ENCODE data around the gene DNASE1. TPM values are rescaled to one million over a fixed set of nuclear protein-coding genes. Genes with fewer than 3 reads are reported as not detected.

DNASE1 gene
- total RNA-seq, 1 donor from 2014 or later: 12.2 TPM

DNA sequence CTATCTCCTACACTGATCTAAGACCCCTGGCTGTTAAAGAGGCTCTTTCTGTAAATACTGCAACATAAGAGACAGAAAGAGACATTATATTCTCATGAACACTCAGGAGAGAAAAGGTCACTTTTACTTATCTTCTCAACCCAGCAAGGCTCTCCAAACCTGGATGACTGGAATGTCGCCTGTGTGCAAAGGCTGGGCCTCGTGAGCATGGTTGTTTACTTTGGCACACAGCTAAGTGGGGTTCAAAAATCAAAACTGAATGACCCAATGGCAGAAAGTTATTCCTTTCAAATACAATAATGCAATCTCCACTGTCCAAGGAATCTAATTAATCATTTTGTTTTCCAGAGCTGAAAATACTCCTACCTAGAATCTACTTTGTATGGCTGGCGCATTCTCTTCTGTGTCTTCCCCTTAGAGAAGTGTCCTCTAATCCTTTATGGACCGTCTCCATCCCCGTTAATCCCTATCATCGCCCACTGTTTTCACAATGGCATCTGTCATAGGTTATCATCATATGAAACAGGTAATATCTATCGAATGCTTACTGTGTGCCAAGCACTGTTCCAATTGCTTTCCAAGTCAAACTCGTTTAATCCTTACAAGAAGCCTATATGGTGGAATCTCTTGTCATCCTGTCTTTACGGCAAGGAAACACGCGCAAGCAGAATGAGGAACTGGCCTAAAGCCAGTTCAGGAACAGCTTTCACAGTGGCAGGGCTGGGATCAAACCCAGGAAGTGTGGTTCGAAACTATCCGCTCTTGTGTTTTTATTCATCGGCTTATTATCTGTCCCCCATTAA lies 44.4 kb upstream of the DNASE1 start:
- peak overlapping the region; percentile 77 for H3K27ac Mint-ChIP-seq (ENCODE audit: unreplicated experiment)
- H3K36me3 Mint-ChIP-seq (ENCODE audit: low read depth): peaks cover 7% of the 10 kb centered on the region
- no peaks in the 10 kb centered on the region for H3K27me3 Mint-ChIP-seq (ENCODE audit: low read depth)
- H3K4me3 Mint-ChIP-seq (ENCODE audit: unreplicated experiment): peak overlapping the region; percentile 97
- no peak for DNase-seq (ENCODE audit: low spot score)
- TF ChIP-seq, protein P1, sequence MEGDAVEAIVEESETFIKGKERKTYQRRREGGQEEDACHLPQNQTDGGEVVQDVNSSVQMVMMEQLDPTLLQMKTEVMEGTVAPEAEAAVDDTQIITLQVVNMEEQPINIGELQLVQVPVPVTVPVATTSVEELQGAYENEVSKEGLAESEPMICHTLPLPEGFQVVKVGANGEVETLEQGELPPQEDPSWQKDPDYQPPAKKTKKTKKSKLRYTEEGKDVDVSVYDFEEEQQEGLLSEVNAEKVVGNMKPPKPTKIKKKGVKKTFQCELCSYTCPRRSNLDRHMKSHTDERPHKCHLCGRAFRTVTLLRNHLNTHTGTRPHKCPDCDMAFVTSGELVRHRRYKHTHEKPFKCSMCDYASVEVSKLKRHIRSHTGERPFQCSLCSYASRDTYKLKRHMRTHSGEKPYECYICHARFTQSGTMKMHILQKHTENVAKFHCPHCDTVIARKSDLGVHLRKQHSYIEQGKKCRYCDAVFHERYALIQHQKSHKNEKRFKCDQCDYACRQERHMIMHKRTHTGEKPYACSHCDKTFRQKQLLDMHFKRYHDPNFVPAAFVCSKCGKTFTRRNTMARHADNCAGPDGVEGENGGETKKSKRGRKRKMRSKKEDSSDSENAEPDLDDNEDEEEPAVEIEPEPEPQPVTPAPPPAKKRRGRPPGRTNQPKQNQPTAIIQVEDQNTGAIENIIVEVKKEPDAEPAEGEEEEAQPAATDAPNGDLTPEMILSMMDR (IDR thresholded peaks at IDR 0.05): no peak
- H3K9me3 Mint-ChIP-seq (ENCODE audit: low read depth): no peaks in the 10 kb centered on the region
- peaks cover 30% of the 10 kb centered on the region for H3K4me1 Mint-ChIP-seq (ENCODE audit: low read depth)

GRCh38 chr16:3610698-3611145 lies 43.8 kb upstream of the DNASE1 start:
- Mint-ChIP-seq H3K27ac (ENCODE audit: unreplicated experiment) (peak overlapping the region; percentile 77), H3K4me1 (ENCODE audit: low read depth) (peaks cover 30% of the 10 kb centered on the region), H3K36me3 (ENCODE audit: low read depth) (peaks cover 7% of the 10 kb centered on the region), H3K4me3 (ENCODE audit: unreplicated experiment) (peak overlapping the region; percentile 97), H3K9me3 (ENCODE audit: low read depth) (no peaks in the 10 kb centered on the region), H3K27me3 (ENCODE audit: low read depth) (no peaks in the 10 kb centered on the region)
- TF ChIP-seq, protein P1 (IDR thresholded peaks at IDR 0.05): no peak
- no peak for DNase-seq (ENCODE audit: low spot score)

DNA sequence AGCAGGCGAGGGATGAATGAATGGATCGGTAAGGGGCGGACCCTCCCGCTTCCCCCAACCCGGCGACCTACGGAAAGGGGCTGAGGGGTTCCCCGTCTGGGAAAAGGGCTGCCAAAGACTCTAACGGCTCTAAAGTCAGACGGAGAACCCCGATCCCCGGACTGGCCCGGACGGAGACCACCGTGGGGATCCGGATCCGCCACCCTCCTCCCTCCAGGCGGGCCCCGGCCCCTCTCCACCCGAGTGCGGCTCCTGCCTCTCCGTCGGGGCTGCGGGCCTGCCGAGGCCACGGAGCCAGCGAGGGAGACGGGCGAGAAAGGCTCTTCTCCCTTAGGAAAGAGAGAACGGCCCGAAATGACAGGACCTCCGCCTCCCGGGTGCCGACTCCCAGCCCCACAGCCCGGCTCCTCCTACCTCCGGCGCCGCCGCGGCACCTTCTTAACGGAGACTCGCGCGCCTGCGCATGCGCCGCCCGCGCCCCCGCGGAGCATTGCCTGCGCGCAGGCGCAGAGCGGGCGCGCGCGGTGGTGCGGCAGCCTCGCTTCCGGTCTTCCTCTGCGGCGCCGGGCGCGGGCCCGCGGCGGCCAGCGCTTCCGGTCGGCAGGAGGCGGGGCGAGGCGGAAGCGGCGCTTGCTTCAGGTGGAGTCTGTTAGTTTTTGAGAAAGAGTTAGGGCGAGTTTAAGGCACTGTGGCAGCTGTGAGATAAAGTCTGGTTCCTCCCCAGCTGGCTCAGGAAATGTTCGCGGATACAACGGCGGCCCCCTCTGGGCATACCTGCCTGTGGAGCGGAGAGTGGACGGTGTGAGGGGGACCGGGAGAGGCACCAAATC lies 43.1 kb upstream of the DNASE1 start, which contains the start of gene SLX4:
SLX4 (minus strand) TSS at position 461 of the 830 bp plus-strand sequence. CDS start 2,642 bp downstream, outside the sequence.
- no peaks in the 10 kb centered on the region for H3K9me3 Mint-ChIP-seq (ENCODE audit: low read depth)
- no peaks in the 10 kb centered on the region for H3K27me3 Mint-ChIP-seq (ENCODE audit: low read depth)
- peak within 1 kb of the TSS; percentile 97 for H3K4me3 Mint-ChIP-seq (ENCODE audit: unreplicated experiment)
- H3K4me1 Mint-ChIP-seq (ENCODE audit: low read depth): peaks cover 30% of the 10 kb centered on the region
- peaks cover 2% of the 10 kb centered on the region for H3K36me3 Mint-ChIP-seq (ENCODE audit: low read depth)
- H3K27ac Mint-ChIP-seq (ENCODE audit: unreplicated experiment): peak within 1 kb of the TSS; percentile 89
- TF ChIP-seq, protein P1 (IDR thresholded peaks at IDR 0.05): peak; percentile 37
- peak; percentile 96 for DNase-seq (ENCODE audit: low spot score)

DNA sequence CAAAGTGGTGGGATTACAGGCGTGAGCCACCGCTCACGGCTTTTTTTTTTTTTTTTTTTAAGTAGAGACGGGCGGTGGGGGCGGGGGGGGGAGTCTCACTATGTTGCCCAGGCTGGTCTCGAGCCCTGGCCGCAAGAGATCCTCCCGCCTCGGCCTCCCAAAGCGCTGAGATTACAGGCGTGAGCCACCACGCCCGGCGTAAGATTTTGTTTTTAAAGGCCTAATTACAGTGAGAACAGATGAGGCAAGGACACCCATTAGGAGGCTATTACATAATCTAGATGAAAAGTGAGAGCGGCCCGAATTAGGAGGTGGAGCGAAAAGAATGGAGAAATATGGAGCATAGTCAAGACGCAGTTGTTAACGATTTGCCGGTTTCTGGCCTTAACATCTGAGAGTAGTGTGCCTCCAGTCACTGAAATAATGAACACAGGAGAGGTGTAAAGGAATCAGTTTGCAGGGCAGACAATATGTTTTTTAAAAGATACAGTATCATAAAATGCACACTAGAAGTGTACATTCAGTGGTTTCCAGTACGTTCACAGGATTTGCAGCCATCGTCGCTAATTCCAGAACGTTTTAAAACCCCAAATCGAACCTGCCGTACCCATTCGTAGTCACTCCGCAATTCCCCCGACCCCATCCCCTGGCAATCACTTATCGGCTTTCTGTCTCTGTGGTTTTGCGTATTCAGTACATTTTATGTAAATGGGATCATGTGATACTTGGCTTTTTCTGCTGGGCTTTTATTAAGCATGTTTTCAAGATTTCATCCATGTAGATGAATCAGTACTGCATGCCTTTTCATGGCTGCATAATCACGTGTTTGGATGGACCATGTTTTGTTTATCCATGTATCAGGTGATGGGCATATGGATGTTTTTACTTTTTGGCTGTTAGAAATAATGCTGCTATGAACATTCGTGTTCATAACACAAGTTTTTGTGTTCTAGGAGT lies 41.7 kb upstream of the DNASE1 start:
- H3K36me3 Mint-ChIP-seq (ENCODE audit: low read depth): no peaks in the 10 kb centered on the region
- no peaks in the 10 kb centered on the region for H3K9me3 Mint-ChIP-seq (ENCODE audit: low read depth)
- peak overlapping the region; percentile 97 for H3K4me3 Mint-ChIP-seq (ENCODE audit: unreplicated experiment)
- peaks cover 30% of the 10 kb centered on the region for H3K4me1 Mint-ChIP-seq (ENCODE audit: low read depth)
- TF ChIP-seq, protein P1 (IDR thresholded peaks at IDR 0.05): no peak
- no peaks in the 10 kb centered on the region for H3K27me3 Mint-ChIP-seq (ENCODE audit: low read depth)
- H3K27ac Mint-ChIP-seq (ENCODE audit: unreplicated experiment): no peak overlapping the region
- no peak for DNase-seq (ENCODE audit: low spot score)
